GM21619 (cell line): Measurements from ENCODE around the gene TMEM220.
"Not testable (repeated sequence)": the region's sequence is repeated elsewhere in the genome, so short reads cannot be mapped to it uniquely, and the experiment has no call there.

ENCODE experiments used
- ATAC-seq: cut with Tn5 transposase; IDR thresholded peaks from one replicate; pipeline ENCODE4 v1.9.1; 2021; ENCODE audit not compliant: unreplicated experiment

TMEM220 gene

GRCh38 chr17:10731408-10731879 is 1.6 kb upstream of the TMEM220 start:
- ATAC-seq = no peak

GRCh38 chr17:10730247-10730646 is 424 bp upstream of the TMEM220 start:
- not testable (repeated sequence) for ATAC-seq

GRCh38 chr17:10728331-10728892 is 1.4 kb downstream of the TMEM220 start:
- no peak for ATAC-seq

GRCh38 chr17:10727192-10727591 is 2.6 kb downstream of the TMEM220 start:
- ATAC-seq = no peak

GRCh38 chr17:10726196-10726595 is 3.6 kb downstream of the TMEM220 start:
- no peak for ATAC-seq

GRCh38 chr17:10725262-10725661 is 4.6 kb downstream of the TMEM220 start:
- ATAC-seq = no peak

GRCh38 chr17:10724546-10725195 is 5.2 kb downstream of the TMEM220 start:
- no peak for ATAC-seq

- ATAC-seq = no peak
Observed at GRCh38 chr17:10718547-10718946, 11.3 kb downstream of the TMEM220 start.

GRCh38 chr17:10716218-10716617 is 13.6 kb downstream of the TMEM220 start:
- ATAC-seq = no peak

GRCh38 chr17:10713318-10713717 is 16.5 kb downstream of the TMEM220 start:
- ATAC-seq = no peak

- no peak for ATAC-seq
Observed at GRCh38 chr17:10705727-10706126, 24.1 kb downstream of the TMEM220 start.

GRCh38 chr17:10702574-10702973 is 27.2 kb downstream of the TMEM220 start:
- ATAC-seq = no peak

GRCh38 chr17:10699856-10700255 is 30.0 kb downstream of the TMEM220 start:
- ATAC-seq = no peak

- no peak for ATAC-seq
Observed at GRCh38 chr17:10698096-10698818, 31.6 kb downstream of the TMEM220 start.

GRCh38 chr17:10697092-10698081 is 32.4 kb downstream of the TMEM220 start, which contains the start of the genes ADPRM and SCO1:
ADPRM (plus strand) TSS chr17:10697594; CDS start chr17:10704927, 7,333 bp downstream.
SCO1 (minus strand) TSS chr17:10697533; CDS start chr17:10697507, 26 bp downstream.
- peak; percentile 92 for ATAC-seq

- ATAC-seq = not testable (repeated sequence)
Observed at GRCh38 chr17:10695875-10696407, 33.9 kb downstream of the TMEM220 start.

- ATAC-seq = no peak
Observed at GRCh38 chr17:10687499-10687898, 42.3 kb downstream of the TMEM220 start.

GRCh38 chr17:10683853-10684252 is 46.0 kb downstream of the TMEM220 start:
- no peak for ATAC-seq

GRCh38 chr17:10681866-10682446 is 47.9 kb downstream of the TMEM220 start:
- ATAC-seq = no peak

GRCh38 chr17:10674704-10675103 is 55.1 kb downstream of the TMEM220 start:
- no peak for ATAC-seq
